Endodermal cell (in vitro differentiated cells): ENCODE results near the gene GFOD1. TPM values are rescaled to one million over a fixed set of nuclear protein-coding genes. Genes with fewer than 3 reads are reported as not detected.

Source experiments
- DNase-seq: peaks from one replicate; pipeline ENCODE4 v3.0.0-alpha.2; 2017
- H3K27ac ChIP-seq: 2 replicates; pipeline ENCODE4 v1.5.1; 2013; ENCODE audit warnings: mild to moderate bottlenecking, low read depth, low read length, moderate library complexity
- H3K27me3 ChIP-seq: 2 replicates; pipeline ENCODE4 v1.6.1; 2013; ENCODE audit warnings: mild to moderate bottlenecking, low read length, moderate library complexity; ENCODE audit not compliant: insufficient read depth, control insufficient read depth, poor library complexity, severe bottlenecking
- H3K36me3 ChIP-seq: 2 replicates; pipeline ENCODE4 v1.7.0; 2013; ENCODE audit warnings: mild to moderate bottlenecking, low read length, moderate library complexity; ENCODE audit not compliant: control insufficient read depth, insufficient read depth
- H3K4me1 ChIP-seq: one replicate; pipeline ENCODE4 v1.7.0; 2013; ENCODE audit warnings: low read length; ENCODE audit not compliant: control insufficient read depth, insufficient read depth
- H3K4me3 ChIP-seq: 2 replicates; pipeline ENCODE4 v1.5.1; 2013; ENCODE audit warnings: mild to moderate bottlenecking, low read length, moderate library complexity
- H3K9ac ChIP-seq: 2 replicates; pipeline ENCODE4 v1.6.1; 2013; ENCODE audit warnings: mild to moderate bottlenecking, low read length, moderate library complexity; ENCODE audit not compliant: poor library complexity, severe bottlenecking; ENCODE audit errors: extremely low read depth
- H3K9me3 ChIP-seq: 2 replicates; pipeline ENCODE4 v1.6.1; 2013; ENCODE audit warnings: mild to moderate bottlenecking, low read length, moderate library complexity; ENCODE audit not compliant: control insufficient read depth
- H3K27ac Mint-ChIP-seq: 2 replicates; pipeline ENCODE4 v1.8.0; 2020; ENCODE audit warnings: mixed read lengths
- H3K27me3 Mint-ChIP-seq: 2 replicates; pipeline ENCODE4 v1.8.0; 2021; ENCODE audit warnings: mild to moderate bottlenecking, mixed read lengths; ENCODE audit not compliant: insufficient read depth
- H3K36me3 Mint-ChIP-seq: 2 replicates; pipeline ENCODE4 v1.8.0; 2020; ENCODE audit warnings: low read depth, mixed read lengths
- H3K4me1 Mint-ChIP-seq: 2 replicates; pipeline ENCODE4 v1.8.0; 2020; ENCODE audit warnings: mixed read lengths
- H3K4me3 Mint-ChIP-seq: 2 replicates; pipeline ENCODE4 v1.8.0; 2020; ENCODE audit warnings: mild to moderate bottlenecking, moderate library complexity, mixed read lengths
- H3K9me3 Mint-ChIP-seq: 2 replicates; pipeline ENCODE4 v1.8.0; 2020; ENCODE audit warnings: mild to moderate bottlenecking, mixed read lengths
- CTCF ChIP-seq: fragments of 200-600 bp; sonication (generic); conservative IDR thresholded peaks from 2 replicates; pipeline ENCODE4 v1.5.0; 2021; ENCODE audit warnings: antibody characterized with exemption, mild to moderate bottlenecking
- WGBS, 2 experiments: methylation state at CpG; one replicate each; pipeline versions ENCODE4 v1.1.5 to v1.1.7; 2013; ENCODE audit warnings: missing lambda C conversion rate in 2 of 2, mixed read lengths in 1 of 2; ENCODE audit not compliant: insufficient coverage in 1 of 2, insufficient read length in 1 of 2; 5-methylcytosine and 5-hydroxymethylcytosine counted together
- total RNA-seq, 2 donors: library from RNA; stranded (reverse); fragmentation: NEBNext Ultra II Directional in 1 of 2; extraction: Animal tissue kit (Norgen Biotek cat#: 25700) in 1 of 2; gene quantifications; 2 replicates in 1 of 2; 3 replicates in 1 of 2; pipeline ENCODE4 v1.2.1, GENCODE V29; 2021

Gene GFOD1
- total RNA-seq, 2 donors from 2014 or later = 0.71 to 1.9 TPM

- TF ChIP-seq CTCF = no peak
- H3K9ac ChIP-seq = no peak overlapping the region
- Mint-ChIP-seq H3K9me3 (peaks cover 5% of the 10 kb centered on the region), H3K36me3 (no peaks in the 10 kb centered on the region), H3K27ac (no peak overlapping the region), H3K4me3 (no peak overlapping the region), H3K4me1 (peaks cover 3% of the 10 kb centered on the region), H3K27me3 (no peaks in the 10 kb centered on the region)
- DNase-seq = no peak
- no peak overlapping the region for H3K4me3 ChIP-seq
- WGBS, 2 experiments = 89 to 94% methylated on average over 6 to 7 of the region's 7 CpGs
- no peaks in the 10 kb centered on the region for H3K4me1 ChIP-seq
- no peaks in the 10 kb centered on the region for H3K27me3 ChIP-seq
- H3K9me3 ChIP-seq = no peaks in the 10 kb centered on the region
- no peak overlapping the region for H3K27ac ChIP-seq
- H3K36me3 ChIP-seq = no peaks in the 10 kb centered on the region
These were observed 132.1 kb downstream of the GFOD1 start for GRCh38 chr6:13355043-13355945.

- Mint-ChIP-seq H3K36me3 (no peaks in the 10 kb centered on the region), H3K4me3 (no peak overlapping the region), H3K4me1 (peaks cover 3% of the 10 kb centered on the region), H3K27me3 (no peaks in the 10 kb centered on the region), H3K9me3 (peaks cover 5% of the 10 kb centered on the region), H3K27ac (no peak overlapping the region)
- no peak overlapping the region for H3K4me3 ChIP-seq
- H3K4me1 ChIP-seq = no peaks in the 10 kb centered on the region
- no peak overlapping the region for H3K27ac ChIP-seq
- H3K9me3 ChIP-seq = no peaks in the 10 kb centered on the region
- H3K27me3 ChIP-seq = no peaks in the 10 kb centered on the region
- DNase-seq = no peak
- no peak for TF ChIP-seq CTCF
- 86 to 88% methylated on average over 12 to 13 of the region's 13 CpGs for WGBS, 2 experiments
- H3K36me3 ChIP-seq = no peaks in the 10 kb centered on the region
- H3K9ac ChIP-seq = no peak overlapping the region
These were observed 132.9 kb downstream of the GFOD1 start for GRCh38 chr6:13354331-13355042.

GRCh38 chr6:13352165-13352564 lies 135.2 kb downstream of the GFOD1 start:
- Mint-ChIP-seq H3K36me3 (no peaks in the 10 kb centered on the region), H3K27ac (no peak overlapping the region), H3K4me1 (peaks cover 3% of the 10 kb centered on the region), H3K27me3 (no peaks in the 10 kb centered on the region), H3K4me3 (no peak overlapping the region), H3K9me3 (peaks cover 5% of the 10 kb centered on the region)
- DNase-seq = no peak
- H3K9ac ChIP-seq = no peak overlapping the region
- H3K27me3 ChIP-seq = no peaks in the 10 kb centered on the region
- no peaks in the 10 kb centered on the region for H3K4me1 ChIP-seq
- 97 to 100% methylated on average over 5 to 7 of the region's 9 CpGs for WGBS, 2 experiments
- H3K9me3 ChIP-seq = no peaks in the 10 kb centered on the region
- no peak overlapping the region for H3K27ac ChIP-seq
- no peak for TF ChIP-seq CTCF
- H3K36me3 ChIP-seq = no peaks in the 10 kb centered on the region
- H3K4me3 ChIP-seq = no peak overlapping the region
